AG04450 (cell line): ENCODE results near the gene AUTS2. TPM values are rescaled to one million over a fixed set of nuclear protein-coding genes. Genes with fewer than 3 reads are reported as not detected.

ENCODE experiments used
- CTCF ChIA-PET: fragments of 300-600, 350-600 bp; formaldehyde crosslinking; extraction: SDS; loops from one replicate; lab custom pipeline; 2022; ENCODE audit warnings: antibody characterized with exemption, inconsistent platforms; lab: Charles Lee
- POLR2A ChIA-PET: fragments of 350-600 bp; formaldehyde crosslinking; extraction: SDS; loops from one replicate; lab custom pipeline; 2021; ENCODE audit warnings: antibody characterized with exemption, inconsistent platforms; lab: Yijun Ruan, JAX
- DNase-seq: peaks from one replicate; pipeline ENCODE4 v3.0.0-alpha.2; 2011; ENCODE audit warnings: low read depth, low spot score
- H3K27ac ChIP-seq: one replicate; pipeline ENCODE4 v1.5.1; 2012; ENCODE audit warnings: low read depth, low read length, control low read depth
- H3K27me3 ChIP-seq: one replicate; pipeline ENCODE4 v1.6.0; 2012; ENCODE audit warnings: low read length; ENCODE audit not compliant: control insufficient read depth, insufficient read depth
- H3K4me3 ChIP-seq: 2 replicates; pipeline ENCODE4 v1.5.1; 2011; ENCODE audit warnings: mild to moderate bottlenecking, low read depth, low read length, control low read depth
- H3K9me3 ChIP-seq: 2 replicates; pipeline ENCODE4 v1.5.1; 2012; ENCODE audit warnings: low read length; ENCODE audit not compliant: control insufficient read depth, insufficient read depth
- CTCF ChIP-seq: IDR thresholded peaks from 2 replicates; pipeline ENCODE4 v1.5.1; 2011; ENCODE audit warnings: low read depth, low read length, control low read depth, inconsistent platforms
- polyA plus RNA-seq: library from polyadenylated mRNA; depleted of rRNA; stranded (reverse); fragments of >200 nt; gene quantifications from 2 replicates; pipeline ENCODE4 v1.2.3, GENCODE V29; 2011

Gene AUTS2
- polyA plus RNA-seq, 1 experiment, result 1.5 TPM

DNA sequence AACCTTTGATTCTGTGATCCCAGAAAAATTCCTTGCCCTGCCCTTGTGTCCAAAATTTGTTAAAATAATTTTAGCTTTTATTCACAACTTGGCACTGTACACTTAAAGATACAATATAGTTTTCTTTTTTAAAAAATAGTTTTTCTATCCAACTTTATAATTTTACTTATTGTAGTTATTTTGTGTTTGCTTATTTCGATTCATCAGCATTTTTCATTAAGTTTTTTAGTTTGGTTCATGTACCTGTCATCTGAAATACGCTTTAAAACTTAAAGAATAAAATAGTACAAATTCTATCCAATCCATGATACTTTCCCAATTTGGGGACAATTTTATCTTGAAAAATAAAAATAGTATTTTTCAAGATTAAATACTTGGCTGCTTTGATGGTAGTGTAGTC, 514.8 kb downstream of the AUTS2 start:
- Histone ChIP-seq H3K27ac (no peak overlapping the region), H3K9me3 (no peaks in the 10 kb centered on the region), H3K27me3 (no peaks in the 10 kb centered on the region), H3K4me3 (no peak overlapping the region)
- ChIA-PET POLR2A (no interaction called here), CTCF (no interaction called here)
- DNase-seq, result no peak
- TF ChIP-seq CTCF, result no peak

DNA sequence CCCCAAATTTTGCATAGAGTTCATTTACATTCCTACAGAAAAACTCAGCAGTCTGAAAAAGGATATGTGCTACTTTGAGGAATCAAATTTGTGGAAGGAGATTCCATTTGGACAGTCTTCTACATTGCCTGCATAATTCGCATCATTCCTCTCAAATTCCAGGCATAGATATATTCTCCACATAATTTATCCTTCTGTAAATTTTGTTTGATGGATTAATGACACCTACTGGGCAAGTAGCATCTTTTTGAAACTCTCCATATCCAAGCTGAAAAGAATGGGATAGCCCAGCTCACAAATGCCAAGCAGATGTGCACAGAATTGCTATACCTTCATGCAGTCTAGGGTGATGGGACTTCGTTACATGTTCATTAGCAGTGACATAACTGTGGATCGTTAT, 515.3 kb downstream of the AUTS2 start:
- H3K9me3 ChIP-seq, result no peaks in the 10 kb centered on the region
- no peak for DNase-seq
- ChIA-PET POLR2A (no interaction called here), CTCF (no interaction called here)
- no peak overlapping the region for H3K27ac ChIP-seq
- no peak for TF ChIP-seq CTCF
- H3K4me3 ChIP-seq, result no peak overlapping the region
- H3K27me3 ChIP-seq, result no peaks in the 10 kb centered on the region

- DNase-seq, result no peak
- Histone ChIP-seq H3K27ac (no peak overlapping the region), H3K9me3 (no peaks in the 10 kb centered on the region), H3K27me3 (no peaks in the 10 kb centered on the region), H3K4me3 (no peak overlapping the region)
- ChIA-PET POLR2A (no interaction called here), CTCF (no interaction called here)
- no peak for TF ChIP-seq CTCF
Measured at GRCh38 chr7:70114806-70115205, 516.5 kb downstream of the AUTS2 start.

DNA sequence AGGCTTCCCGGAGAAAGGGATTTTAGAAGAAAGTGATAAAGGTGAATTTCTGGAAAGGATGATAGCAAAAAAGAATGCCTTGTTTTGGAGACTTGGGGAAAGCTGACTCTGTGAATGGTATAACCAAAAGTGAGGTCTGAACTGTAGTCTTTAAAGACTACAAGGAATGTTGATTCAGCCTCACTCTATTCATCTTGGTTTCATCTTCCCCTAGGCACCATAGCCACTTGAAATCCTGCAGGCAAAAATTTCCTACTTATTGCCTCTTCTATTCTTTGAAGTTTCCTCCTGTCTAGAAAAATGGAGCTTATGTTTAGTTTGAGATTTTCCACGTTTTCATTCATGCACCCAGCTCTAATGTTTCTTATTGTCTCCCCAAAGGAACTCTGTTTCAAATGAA, 518.0 kb downstream of the AUTS2 start:
- Histone ChIP-seq H3K27me3 (no peaks in the 10 kb centered on the region), H3K9me3 (no peaks in the 10 kb centered on the region), H3K27ac (no peak overlapping the region), H3K4me3 (no peak overlapping the region)
- DNase-seq, result no peak
- TF ChIP-seq CTCF, result no peak
- ChIA-PET CTCF (no interaction called here), POLR2A (no interaction called here)

GRCh38 chr7:70116867-70117266, 518.6 kb downstream of the AUTS2 start:
- ChIA-PET CTCF (interaction anchor here (0.5 to 0.6 kb wide), 2 partner anchors 9 to 97 kb away, joined by 3 read pairs; no protein-coding TSS in a partner anchor), POLR2A (no interaction called here)
- H3K27ac ChIP-seq, result no peak overlapping the region

More at GRCh38 chr7:70116867-70117266, 518.6 kb downstream of the AUTS2 start:
- Histone ChIP-seq H3K4me3 (no peak overlapping the region), H3K27me3 (no peaks in the 10 kb centered on the region), H3K9me3 (no peaks in the 10 kb centered on the region)
- DNase-seq, result no peak
- no peak for TF ChIP-seq CTCF
